B cell (primary cell): ENCODE measurements around the gene CCNI2. TPM values are rescaled to one million over a fixed set of nuclear protein-coding genes. Genes with fewer than 3 reads are reported as not detected.

ENCODE experiments used
- ATAC-seq: fragments of 200-7000 bp; cut with Tn5 transposase; one replicate; pipeline ENCODE4 v1.10.0; 2021; ENCODE audit warnings: low read depth, mild to moderate bottlenecking, moderate number of reproducible peaks, moderate library complexity
- CTCF ChIA-PET: fragments of 350-600 bp; sonication (Branson Sonifier 250); formaldehyde crosslinking; loops from one replicate; lab custom pipeline; 2021; ENCODE audit warnings: antibody characterized with exemption, inconsistent platforms; lab: Charles Lee
- POLR2A ChIA-PET: fragments of 350-600 bp; sonication (Branson Sonifier 250); formaldehyde crosslinking; loops from one replicate; lab custom pipeline; 2021; ENCODE audit warnings: antibody characterized with exemption; lab: Charles Lee
- DNase-seq: peaks from one replicate; pipeline ENCODE4 v3.0.0; 2013
- H2AFZ ChIP-seq: 2 replicates; pipeline ENCODE4 v1.6.1; 2012; ENCODE audit warnings: mild to moderate bottlenecking, low read depth, low read length; ENCODE audit not compliant: insufficient read depth, poor library complexity, severe bottlenecking
- H3K27ac ChIP-seq, 2 donors: 1 replicate in 1 of 2; 2 replicates in 1 of 2; pipeline ENCODE4 v1.5.1; 2012 to 2013; ENCODE audit warnings: low read length in 2 of 2, mild to moderate bottlenecking in 2 of 2, moderate library complexity in 1 of 2
- H3K27me3 ChIP-seq, 4 experiments: fragments of 200-600 bp in 1 of 4; sonication (generic) in 1 of 4; replicated peaks in 1 of 4; 1 replicate in 2 of 4; 2 replicates in 2 of 4; pipeline versions ENCODE4 v1.6.1 to v1.7.0; 2013 to 2016; ENCODE audit warnings: low read length in 3 of 4, mild to moderate bottlenecking in 2 of 4, mixed read lengths in 1 of 4, moderate library complexity in 1 of 4; ENCODE audit not compliant: insufficient read depth in 4 of 4, control insufficient read depth in 3 of 4; ENCODE audit errors: control extremely low read depth in 1 of 4
- H3K36me3 ChIP-seq, 2 experiments: replicated peaks in 1 of 2; 1 replicate in 1 of 2; 2 replicates in 1 of 2; pipeline versions ENCODE4 v1.6.1 to v1.7.1; 2013; ENCODE audit warnings: low read length in 1 of 2; ENCODE audit not compliant: insufficient read depth in 2 of 2, control insufficient read depth in 1 of 2; ENCODE audit errors: control extremely low read depth in 1 of 2, extremely low read depth in 1 of 2
- H3K4me1 ChIP-seq, 2 donors: fragments of 200-600 bp in 1 of 2; sonication (generic) in 1 of 2; 1 replicate in 1 of 2; 2 replicates in 1 of 2; pipeline versions ENCODE4 v1.5.1 to v1.6.1; 2013 to 2017; ENCODE audit warnings: low read length in 2 of 2; ENCODE audit not compliant: control insufficient read depth in 2 of 2, insufficient read depth in 2 of 2
- H3K4me2 ChIP-seq: replicated peaks from 2 replicates; pipeline ENCODE3; 2012; ENCODE audit warnings: mild to moderate bottlenecking, low read depth, low read length; ENCODE audit not compliant: poor library complexity, severe bottlenecking
- H3K4me3 ChIP-seq, 5 experiments: fragments of 200-600 bp in 1 of 5; sonication (generic) in 1 of 5; 1 replicate in 3 of 5; 2 replicates in 2 of 5; pipeline versions ENCODE4 v1.5.1 to v1.7.0; 2011 to 2016; ENCODE audit warnings: low read length in 4 of 5, mild to moderate bottlenecking in 4 of 5, low read depth in 2 of 5, control low read depth in 1 of 5, moderate library complexity in 1 of 5; ENCODE audit not compliant: insufficient read depth in 1 of 5; ENCODE audit errors: control extremely low read depth in 1 of 5, extremely low read depth in 1 of 5
- H3K79me2 ChIP-seq: fragments of 200-600 bp; sonication (generic); one replicate; pipeline ENCODE4 v1.6.0; 2016; ENCODE audit warnings: low read length; ENCODE audit not compliant: control insufficient read depth, insufficient read depth
- H3K9ac ChIP-seq: fragments of 200-600 bp; sonication (generic); 2 replicates; pipeline ENCODE4 v1.6.1; 2017; ENCODE audit warnings: mild to moderate bottlenecking, low read length, moderate library complexity
- H3K9me3 ChIP-seq, 3 donors: one replicate each; pipeline versions ENCODE4 v1.6.1 to v1.7.1; 2013; ENCODE audit warnings: low read length in 2 of 3; ENCODE audit not compliant: control insufficient read depth in 2 of 3, insufficient read depth in 1 of 3; ENCODE audit errors: control extremely low read depth in 1 of 3
- H4K20me1 ChIP-seq: 2 replicates; pipeline ENCODE4 v1.6.0; 2012; ENCODE audit warnings: mild to moderate bottlenecking, low read length; ENCODE audit not compliant: insufficient read depth, control insufficient read depth, poor library complexity, severe bottlenecking
- H3K27ac Mint-ChIP-seq: one replicate; pipeline ENCODE4 v1.8.0; 2021; ENCODE audit warnings: mixed read lengths
- H3K27me3 Mint-ChIP-seq: one replicate; pipeline ENCODE4 v1.8.0; 2021; ENCODE audit warnings: mixed read lengths
- H3K4me1 Mint-ChIP-seq: one replicate; pipeline ENCODE4 v1.8.0; 2021; ENCODE audit warnings: mixed read lengths
- H3K4me3 Mint-ChIP-seq: one replicate; pipeline ENCODE4 v1.8.0; 2021; ENCODE audit warnings: mixed read lengths
- H3K9me3 Mint-ChIP-seq: one replicate; pipeline ENCODE4 v1.8.0; 2022; ENCODE audit warnings: mixed read lengths; ENCODE audit not compliant: insufficient read depth
- EZH2 ChIP-seq: IDR thresholded peaks from 2 replicates; pipeline ENCODE4 v1.6.1; 2012; ENCODE audit warnings: borderline replicate concordance, low read depth, mild to moderate bottlenecking, moderate library complexity, low read length; ENCODE audit not compliant: insufficient read depth, poor library complexity, severe bottlenecking
- WGBS: methylation state at CpG from one replicate; pipeline ENCODE4 v1.1.5; 2013; ENCODE audit warnings: missing lambda C conversion rate; ENCODE audit not compliant: insufficient coverage; 5-methylcytosine and 5-hydroxymethylcytosine counted together
- intact Hi-C: fragments of 100-400 bp; cut with micrococcal nuclease; formaldehyde crosslinking; loops from one replicate; pipeline ENCODE4 v1.10.0; 2022
- polyA plus RNA-seq: library from polyadenylated mRNA; depleted of rRNA; stranded (reverse); fragments of >200 nt; gene quantifications from 2 replicates; pipeline ENCODE4 v1.2.3, GENCODE V29; 2012
- total RNA-seq, 2 donors: library from RNA; stranded (reverse); fragments of 120-200 nt in 1 of 2; gene quantifications; 1 replicate in 1 of 2; 2 replicates in 1 of 2; pipeline versions ENCODE4 v1.2.3 to v1.2.4, GENCODE V29; 2013 to 2022
- TF ChIP-seq, protein P1 (sequence below): fragments of 200-600 bp; IDR thresholded peaks from one replicate; pipeline ENCODE4 v1.8.0; 2022; ENCODE audit warnings: antibody characterized with exemption, mild to moderate bottlenecking

CCNI2 gene
- total and polyA plus RNA-seq, 2 donors (not counting 1 experiment from before 2014, with no cell fraction given), result 0.39 to 2.0 TPM

DNA sequence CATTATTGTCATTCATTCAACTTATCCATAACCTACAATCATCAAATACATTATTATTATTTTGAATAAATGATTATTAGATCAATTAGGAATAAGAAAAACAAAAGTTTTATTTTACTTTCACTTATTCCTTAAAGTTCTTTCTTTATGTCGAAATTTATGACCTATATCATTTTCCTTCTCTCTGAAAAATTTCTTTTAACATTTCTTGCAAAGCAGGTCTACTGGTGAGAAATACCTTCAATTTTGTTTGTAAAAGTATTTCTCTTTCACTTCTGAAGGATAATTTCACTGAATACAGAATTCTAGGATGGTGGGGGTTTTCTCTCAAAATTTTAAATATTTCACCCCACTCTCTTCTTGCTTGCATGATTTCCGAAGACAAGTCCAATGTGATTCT lies 2.6 kb upstream of the CCNI2 start:
- no peaks in the 10 kb centered on the region for H4K20me1 ChIP-seq
- TF ChIP-seq EZH2, result no peak
- TF ChIP-seq, protein P1, sequence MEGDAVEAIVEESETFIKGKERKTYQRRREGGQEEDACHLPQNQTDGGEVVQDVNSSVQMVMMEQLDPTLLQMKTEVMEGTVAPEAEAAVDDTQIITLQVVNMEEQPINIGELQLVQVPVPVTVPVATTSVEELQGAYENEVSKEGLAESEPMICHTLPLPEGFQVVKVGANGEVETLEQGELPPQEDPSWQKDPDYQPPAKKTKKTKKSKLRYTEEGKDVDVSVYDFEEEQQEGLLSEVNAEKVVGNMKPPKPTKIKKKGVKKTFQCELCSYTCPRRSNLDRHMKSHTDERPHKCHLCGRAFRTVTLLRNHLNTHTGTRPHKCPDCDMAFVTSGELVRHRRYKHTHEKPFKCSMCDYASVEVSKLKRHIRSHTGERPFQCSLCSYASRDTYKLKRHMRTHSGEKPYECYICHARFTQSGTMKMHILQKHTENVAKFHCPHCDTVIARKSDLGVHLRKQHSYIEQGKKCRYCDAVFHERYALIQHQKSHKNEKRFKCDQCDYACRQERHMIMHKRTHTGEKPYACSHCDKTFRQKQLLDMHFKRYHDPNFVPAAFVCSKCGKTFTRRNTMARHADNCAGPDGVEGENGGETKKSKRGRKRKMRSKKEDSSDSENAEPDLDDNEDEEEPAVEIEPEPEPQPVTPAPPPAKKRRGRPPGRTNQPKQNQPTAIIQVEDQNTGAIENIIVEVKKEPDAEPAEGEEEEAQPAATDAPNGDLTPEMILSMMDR, result no peak
- H3K27ac Mint-ChIP-seq, result no peak overlapping the region
- intact Hi-C loops, result no loop called here
- H3K4me1 Mint-ChIP-seq, result peaks cover 2% of the 10 kb centered on the region
- H3K9me3 Mint-ChIP-seq, result no peaks in the 10 kb centered on the region
- no peak overlapping the region for H3K4me3 ChIP-seq
- ChIA-PET POLR2A (no interaction called here), CTCF (interaction anchor here (1.3 kb wide), 1 partner anchor 75 kb away, joined by 4 read pairs; no protein-coding TSS in a partner anchor)
- peaks cover 33% of the 10 kb centered on the region for H3K27me3 Mint-ChIP-seq
- peaks cover 4 to 6% of the 10 kb centered on the region in 2 donors for H3K4me1 ChIP-seq
- H2AFZ ChIP-seq, result no peak overlapping the region
- H3K36me3 ChIP-seq, result no peaks in the 10 kb centered on the region
- ATAC-seq (no peak), DNase-seq (no peak)
- H3K27ac ChIP-seq, result no peak overlapping the region
- WGBS, result 100% methylated on average over 1 of the region's 2 CpGs
- peaks cover 0 to 15% (median 3%) of the 10 kb centered on the region in 3 donors for H3K9me3 ChIP-seq
- H3K4me2 ChIP-seq, result no peak overlapping the region
- H3K79me2 ChIP-seq, result no peaks in the 10 kb centered on the region
- no peak overlapping the region for H3K4me3 Mint-ChIP-seq
- peaks cover 0 to 44% (median 18%) of the 10 kb centered on the region in 4 experiments for H3K27me3 ChIP-seq
- no peak overlapping the region for H3K9ac ChIP-seq

DNA sequence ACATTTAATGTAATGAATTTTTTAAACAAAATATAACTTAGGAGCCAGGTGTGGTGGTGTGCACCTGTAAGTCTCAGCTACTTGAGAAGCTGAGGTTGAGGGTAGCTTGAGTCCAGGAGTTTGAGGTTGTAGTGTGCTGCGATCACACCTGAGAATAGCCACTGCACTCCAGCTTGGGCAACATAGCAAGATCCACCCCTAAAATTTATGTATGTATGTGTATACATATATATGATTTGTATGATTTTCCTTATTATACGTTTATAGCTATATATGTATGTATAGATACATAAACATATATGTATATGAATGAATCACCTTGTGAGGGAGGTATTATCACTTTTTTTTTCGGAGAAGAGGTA lies 653 bp upstream of the CCNI2 start:
- H3K4me3 Mint-ChIP-seq, result peak overlapping the region; percentile 81
- H3K9me3 Mint-ChIP-seq, result no peaks in the 10 kb centered on the region
- peaks cover 11% of the 10 kb centered on the region for H3K4me1 Mint-ChIP-seq
- ChIA-PET POLR2A (no interaction called here), CTCF (interaction anchor here (1.1 to 1.8 kb wide), 5 partner anchors 8 to 83 kb away, joined by 3 to 13 read pairs (median 5); partner anchors contain the start of gene KIF3A)
- H3K27ac ChIP-seq, result no peak overlapping the region
- H3K27me3 Mint-ChIP-seq, result peaks cover 29% of the 10 kb centered on the region
- peaks cover 0 to 44% (median 18%) of the 10 kb centered on the region in 4 experiments for H3K27me3 ChIP-seq
- peak overlapping the region; percentile 68 for H3K9ac ChIP-seq
- H3K79me2 ChIP-seq, result no peaks in the 10 kb centered on the region
- H3K9me3 ChIP-seq, result peaks cover 0 to 15% (median 3%) of the 10 kb centered on the region in 3 donors
- TF ChIP-seq, protein P1, result no peak
- TF ChIP-seq EZH2, result no peak
- no peak for DNase-seq
- intact Hi-C loops, result no loop called here
- peak overlapping the region in 4 of 5 experiments; percentile 15 to 69 (median 56) for H3K4me3 ChIP-seq
- peak overlapping the region; percentile 97 for H3K4me2 ChIP-seq
- H3K4me1 ChIP-seq, result peaks cover 4 to 6% of the 10 kb centered on the region in 2 donors
- WGBS, result 17% methylated on average over 1 of the region's 3 CpGs
- no peak for ATAC-seq
- H3K36me3 ChIP-seq, result no peaks in the 10 kb centered on the region
- peak overlapping the region; percentile 89 for H2AFZ ChIP-seq
- H3K27ac Mint-ChIP-seq, result peak overlapping the region; percentile 20
- H4K20me1 ChIP-seq, result no peaks in the 10 kb centered on the region
